Neural cell (in vitro differentiated cells): ENCODE data around the gene SPDL1. TPM values are rescaled to one million over a fixed set of nuclear protein-coding genes. Genes with fewer than 3 reads are reported as not detected.

Source experiments
- H2AFZ ChIP-seq: fragments of 200-600, 300-800 bp; sonication (generic), shearing (Covaris generic); 2 replicates; pipeline ENCODE4 v1.6.0; 2014; ENCODE audit warnings: low read depth, mild to moderate bottlenecking, antibody characterized with exemption, low read length, moderate library complexity
- H3F3A ChIP-seq: fragments of 200-600 bp; shearing (Covaris generic); 2 replicates; pipeline ENCODE4 v1.6.1; 2016; ENCODE audit warnings: mild to moderate bottlenecking, moderate library complexity, mixed read lengths, antibody characterized with exemption, low read length; ENCODE audit not compliant: insufficient read depth, poor library complexity, severe bottlenecking
- H3K27ac ChIP-seq: fragments of 200-600, 300-800 bp; sonication (generic), shearing (Covaris generic); 2 replicates; pipeline ENCODE4 v1.5.1; 2014; ENCODE audit warnings: mild to moderate bottlenecking, low read length, moderate library complexity
- H3K27me3 ChIP-seq: fragments of 300-800, 200-600 bp; sonication (generic), shearing (Covaris generic); 2 replicates; pipeline ENCODE4 v1.6.0; 2014; ENCODE audit warnings: mild to moderate bottlenecking, low read depth, low read length, moderate library complexity; ENCODE audit not compliant: insufficient read depth
- H3K36me3 ChIP-seq: fragments of 300-800, 200-600 bp; sonication (generic), shearing (Covaris generic); 2 replicates; pipeline ENCODE4 v1.5.1; 2014; ENCODE audit warnings: mild to moderate bottlenecking, antibody characterized with exemption, low read length, moderate library complexity; ENCODE audit not compliant: insufficient read depth
- H3K4me2 ChIP-seq: fragments of 300-800, 200-600 bp; sonication (generic), shearing (Covaris generic); 2 replicates; pipeline ENCODE4 v1.6.0; 2014; ENCODE audit warnings: mild to moderate bottlenecking, low read length
- H3K4me3 ChIP-seq: fragments of 300-800, 200-600 bp; sonication (generic), shearing (Covaris generic); 2 replicates; pipeline ENCODE4 v1.5.1; 2014; ENCODE audit warnings: mild to moderate bottlenecking, low read length, moderate library complexity
- H3K79me2 ChIP-seq: fragments of 200-600 bp; shearing (Covaris generic); replicated peaks from 2 replicates; pipeline ENCODE4 v1.6.0; 2014; ENCODE audit warnings: mild to moderate bottlenecking, low read length, moderate library complexity; ENCODE audit not compliant: insufficient read depth
- H3K9ac ChIP-seq: fragments of 300-800, 200-600 bp; sonication (generic), shearing (Covaris generic); 2 replicates; pipeline ENCODE4 v1.6.1; 2016; ENCODE audit warnings: mild to moderate bottlenecking, low read length, mixed read lengths
- H3K9me2 ChIP-seq: fragments of 200-600 bp; shearing (Covaris generic); 2 replicates; pipeline ENCODE4 v1.6.1; 2016; ENCODE audit warnings: mild to moderate bottlenecking, low read length, mixed read lengths; ENCODE audit not compliant: insufficient read depth
- H3K9me3 ChIP-seq: fragments of 200-600, 300-800 bp; sonication (generic), shearing (Covaris generic); 2 replicates; pipeline ENCODE4 v1.6.1; 2016; ENCODE audit warnings: mild to moderate bottlenecking, mixed run types, low read length, moderate library complexity, mixed read lengths
- H4K20me1 ChIP-seq: fragments of 200-600 bp; shearing (Covaris generic); 2 replicates; pipeline ENCODE4 v1.6.1; 2016; ENCODE audit warnings: mild to moderate bottlenecking, mixed run types; ENCODE audit not compliant: insufficient read depth
- EP300 ChIP-seq: fragments of 450-650 bp; conservative IDR thresholded peaks from 2 replicates; pipeline ENCODE4 v1.6.1; 2014; ENCODE audit warnings: antibody characterized with exemption, mild to moderate bottlenecking, moderate library complexity; ENCODE audit not compliant: poor library complexity, severe bottlenecking
- EZH2 ChIP-seq: fragments of 200-600, 300-800 bp; shearing (Covaris generic), sonication (generic); IDR thresholded peaks from 2 replicates; pipeline ENCODE4 v1.6.1; 2014; ENCODE audit warnings: antibody characterized with exemption, low read length, borderline replicate concordance, mild to moderate bottlenecking; ENCODE audit not compliant: insufficient read depth, poor library complexity, severe bottlenecking
- MXI1 ChIP-seq: fragments of 450-650 bp; conservative IDR thresholded peaks from 2 replicates; pipeline ENCODE4 v1.6.1; 2014; ENCODE audit warnings: antibody characterized with exemption, mild to moderate bottlenecking; ENCODE audit not compliant: poor library complexity, severe bottlenecking
- POLR2AphosphoS5 ChIP-seq: IDR thresholded peaks from 2 replicates; pipeline ENCODE4 v1.6.1; 2012
- RAD21 ChIP-seq: fragments of 450-650 bp; conservative IDR thresholded peaks from 2 replicates; pipeline ENCODE4 v1.6.1; 2014; ENCODE audit warnings: antibody characterized with exemption, mild to moderate bottlenecking, moderate library complexity
- SMC3 ChIP-seq: fragments of 450-650 bp; conservative IDR thresholded peaks from 2 replicates; pipeline ENCODE4 v1.6.1; 2014; ENCODE audit warnings: antibody characterized with exemption, mild to moderate bottlenecking, moderate library complexity; ENCODE audit not compliant: poor library complexity
- TAF1 ChIP-seq: IDR thresholded peaks from 2 replicates; pipeline ENCODE4 v1.6.1; 2012; ENCODE audit warnings: low read depth
- polyA plus RNA-seq: library from polyadenylated mRNA; depleted of rRNA; stranded (reverse); fragments of >200 nt; gene quantifications from 2 replicates; pipeline ENCODE4 v1.2.3, GENCODE V29; 2014
- TF ChIP-seq, protein P1 (sequence below): IDR thresholded peaks from 2 replicates; pipeline ENCODE4 v1.6.1; 2012; ENCODE audit warnings: borderline replicate concordance
- TF ChIP-seq, protein P2 (sequence below): fragments of 450-650 bp; IDR thresholded peaks from 2 replicates; pipeline ENCODE4 v1.5.1; 2014; ENCODE audit warnings: antibody characterized with exemption, mild to moderate bottlenecking, moderate library complexity; ENCODE audit not compliant: poor library complexity, severe bottlenecking

SPDL1 gene
- polyA plus RNA-seq, 1 donor from 2014 or later: 26.6 TPM

DNA sequence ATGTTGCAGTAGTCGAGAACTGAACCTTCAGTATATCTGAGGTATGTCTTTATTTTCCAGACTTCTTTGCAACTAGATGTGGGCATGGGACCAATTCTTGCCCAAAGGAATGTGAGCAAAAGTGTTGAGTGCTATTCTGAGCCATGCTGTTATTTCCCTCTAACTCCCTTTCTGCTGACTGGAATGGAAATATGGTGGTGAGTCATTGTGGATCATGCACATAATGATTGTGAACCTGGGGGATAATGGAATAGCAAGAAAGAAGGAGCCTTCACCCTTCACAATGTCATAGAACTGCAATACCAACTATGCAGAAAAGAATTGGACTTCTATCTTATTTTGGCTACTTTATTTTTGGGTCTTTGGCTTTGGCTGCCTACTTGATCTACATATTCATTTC, 43.2 kb downstream of the SPDL1 start:
- Histone ChIP-seq H3K27ac (no peak overlapping the region), H3K9ac (no peak overlapping the region), H3K9me2 (no peaks in the 10 kb centered on the region), H3F3A (no peaks in the 10 kb centered on the region), H3K4me3 (no peak overlapping the region), H3K4me2 (no peak overlapping the region), H2AFZ (no peak overlapping the region), H3K79me2 (no peaks in the 10 kb centered on the region), H3K36me3 (no peaks in the 10 kb centered on the region), H3K27me3 (no peaks in the 10 kb centered on the region), H3K9me3 (no peaks in the 10 kb centered on the region), H4K20me1 (no peaks in the 10 kb centered on the region)
- TF ChIP-seq, protein P1, sequence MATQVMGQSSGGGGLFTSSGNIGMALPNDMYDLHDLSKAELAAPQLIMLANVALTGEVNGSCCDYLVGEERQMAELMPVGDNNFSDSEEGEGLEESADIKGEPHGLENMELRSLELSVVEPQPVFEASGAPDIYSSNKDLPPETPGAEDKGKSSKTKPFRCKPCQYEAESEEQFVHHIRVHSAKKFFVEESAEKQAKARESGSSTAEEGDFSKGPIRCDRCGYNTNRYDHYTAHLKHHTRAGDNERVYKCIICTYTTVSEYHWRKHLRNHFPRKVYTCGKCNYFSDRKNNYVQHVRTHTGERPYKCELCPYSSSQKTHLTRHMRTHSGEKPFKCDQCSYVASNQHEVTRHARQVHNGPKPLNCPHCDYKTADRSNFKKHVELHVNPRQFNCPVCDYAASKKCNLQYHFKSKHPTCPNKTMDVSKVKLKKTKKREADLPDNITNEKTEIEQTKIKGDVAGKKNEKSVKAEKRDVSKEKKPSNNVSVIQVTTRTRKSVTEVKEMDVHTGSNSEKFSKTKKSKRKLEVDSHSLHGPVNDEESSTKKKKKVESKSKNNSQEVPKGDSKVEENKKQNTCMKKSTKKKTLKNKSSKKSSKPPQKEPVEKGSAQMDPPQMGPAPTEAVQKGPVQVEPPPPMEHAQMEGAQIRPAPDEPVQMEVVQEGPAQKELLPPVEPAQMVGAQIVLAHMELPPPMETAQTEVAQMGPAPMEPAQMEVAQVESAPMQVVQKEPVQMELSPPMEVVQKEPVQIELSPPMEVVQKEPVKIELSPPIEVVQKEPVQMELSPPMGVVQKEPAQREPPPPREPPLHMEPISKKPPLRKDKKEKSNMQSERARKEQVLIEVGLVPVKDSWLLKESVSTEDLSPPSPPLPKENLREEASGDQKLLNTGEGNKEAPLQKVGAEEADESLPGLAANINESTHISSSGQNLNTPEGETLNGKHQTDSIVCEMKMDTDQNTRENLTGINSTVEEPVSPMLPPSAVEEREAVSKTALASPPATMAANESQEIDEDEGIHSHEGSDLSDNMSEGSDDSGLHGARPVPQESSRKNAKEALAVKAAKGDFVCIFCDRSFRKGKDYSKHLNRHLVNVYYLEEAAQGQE: no peak
- TF ChIP-seq EZH2 (no peak), TAF1 (no peak), MXI1 (no peak), POLR2AphosphoS5 (no peak), SMC3 (no peak), RAD21 (no peak), EP300 (no peak)
- TF ChIP-seq, protein P2, sequence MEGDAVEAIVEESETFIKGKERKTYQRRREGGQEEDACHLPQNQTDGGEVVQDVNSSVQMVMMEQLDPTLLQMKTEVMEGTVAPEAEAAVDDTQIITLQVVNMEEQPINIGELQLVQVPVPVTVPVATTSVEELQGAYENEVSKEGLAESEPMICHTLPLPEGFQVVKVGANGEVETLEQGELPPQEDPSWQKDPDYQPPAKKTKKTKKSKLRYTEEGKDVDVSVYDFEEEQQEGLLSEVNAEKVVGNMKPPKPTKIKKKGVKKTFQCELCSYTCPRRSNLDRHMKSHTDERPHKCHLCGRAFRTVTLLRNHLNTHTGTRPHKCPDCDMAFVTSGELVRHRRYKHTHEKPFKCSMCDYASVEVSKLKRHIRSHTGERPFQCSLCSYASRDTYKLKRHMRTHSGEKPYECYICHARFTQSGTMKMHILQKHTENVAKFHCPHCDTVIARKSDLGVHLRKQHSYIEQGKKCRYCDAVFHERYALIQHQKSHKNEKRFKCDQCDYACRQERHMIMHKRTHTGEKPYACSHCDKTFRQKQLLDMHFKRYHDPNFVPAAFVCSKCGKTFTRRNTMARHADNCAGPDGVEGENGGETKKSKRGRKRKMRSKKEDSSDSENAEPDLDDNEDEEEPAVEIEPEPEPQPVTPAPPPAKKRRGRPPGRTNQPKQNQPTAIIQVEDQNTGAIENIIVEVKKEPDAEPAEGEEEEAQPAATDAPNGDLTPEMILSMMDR: no peak

DNA sequence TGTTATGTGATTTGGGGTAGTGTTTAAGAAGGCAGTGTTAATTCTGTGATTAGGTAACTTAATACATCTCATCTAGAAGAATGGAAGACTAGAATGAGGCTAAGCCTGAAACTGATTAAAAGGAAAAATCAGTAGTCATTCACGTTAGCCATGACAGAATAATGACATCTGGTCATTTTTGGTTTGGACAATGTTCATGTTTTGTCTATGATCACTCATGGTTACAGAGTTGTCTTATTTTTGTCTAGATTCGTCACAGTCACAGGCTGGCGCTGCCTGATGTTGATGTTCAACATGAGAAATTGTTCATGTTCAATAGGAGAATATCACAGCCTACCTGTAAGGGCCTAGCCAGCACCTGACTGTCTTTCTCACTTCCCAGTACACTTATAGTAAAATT, 44.0 kb downstream of the SPDL1 start:
- no peaks in the 10 kb centered on the region for H3K36me3 ChIP-seq
- H3K4me2 ChIP-seq: no peak overlapping the region
- no peaks in the 10 kb centered on the region for H3K9me2 ChIP-seq
- no peak for TF ChIP-seq RAD21
- no peak for TF ChIP-seq SMC3
- no peak for TF ChIP-seq EP300
- TF ChIP-seq, protein P1: no peak
- TF ChIP-seq POLR2AphosphoS5: no peak
- TF ChIP-seq EZH2: no peak
- TF ChIP-seq, protein P2: no peak
- no peak for TF ChIP-seq TAF1
- TF ChIP-seq MXI1: no peak
- H3K27ac ChIP-seq: no peak overlapping the region
- H3K27me3 ChIP-seq: no peaks in the 10 kb centered on the region
- H3K9me3 ChIP-seq: no peaks in the 10 kb centered on the region
- no peak overlapping the region for H3K9ac ChIP-seq
- H4K20me1 ChIP-seq: no peaks in the 10 kb centered on the region
- no peak overlapping the region for H3K4me3 ChIP-seq
- H2AFZ ChIP-seq: no peak overlapping the region
- no peaks in the 10 kb centered on the region for H3K79me2 ChIP-seq
- no peaks in the 10 kb centered on the region for H3F3A ChIP-seq
